Measurements from ENCODE around the gene PLXNA4. TPM values are rescaled to one million over a fixed set of nuclear protein-coding genes. Genes with fewer than 3 reads are reported as not detected.

Gene PLXNA4
- total and polyA plus RNA-seq, 2 experiments from 2014 or later = 0.08 to 0.80 TPM

- TF ChIP-seq ZNF331 (CRISPR knock-in tag; IDR thresholded peaks at IDR 0.05; ENCODE audit: low read depth) (no peak), ZNF114 (CRISPR knock-in tag; IDR thresholded peaks at IDR 0.05) (no peak), REST (IDR thresholded peaks at IDR 0.05; ENCODE audit: unreplicated experiment) (no peak), POLR2AphosphoS5 (IDR thresholded peaks at IDR 0.05; ENCODE audit: low read depth) (no peak), ZNF462 (CRISPR knock-in tag; IDR thresholded peaks at IDR 0.05) (no peak), EZH2 (IDR thresholded peaks at IDR 0.05; ENCODE audit: low read depth, unreplicated experiment) (no peak), ETS1 (IDR thresholded peaks at IDR 0.05) (no peak), NANOG (IDR thresholded peaks at IDR 0.05; ENCODE audit: borderline replicate concordance) (no peak), CREB1 (CRISPR knock-in tag; IDR thresholded peaks at IDR 0.05; ENCODE audit: low read depth) (no peak), CTCF (conservative IDR thresholded peaks at IDR 0.05; ENCODE audit: low read depth in 2 of 2) (no peak), EZH2phosphoT487 (IDR thresholded peaks at IDR 0.05; ENCODE audit: unreplicated experiment) (no peak), STAT1 (IDR thresholded peaks at IDR 0.05; ENCODE audit: unreplicated experiment) (no peak), JUNB (IDR thresholded peaks at IDR 0.05; ENCODE audit: unreplicated experiment) (no peak)
- H3K36me3 ChIP-seq (ENCODE audit: insufficient read depth) = no peaks in the 10 kb centered on the region
- H3K9me2 ChIP-seq (ENCODE audit: insufficient read depth) = 0 out of 2 replicates have a peak, but pooled peaks cover 2% of the 10 kb centered on the region
- no peaks in the 10 kb centered on the region for H3K79me2 ChIP-seq (replicated peaks; ENCODE audit: insufficient read depth)
- H3K4me2 ChIP-seq = no peak overlapping the region
- ATAC-seq = no peak
- no peaks in the 10 kb centered on the region for H3K4me1 ChIP-seq (ENCODE audit: insufficient read depth)
- no peak for DNase-seq (ENCODE audit: low spot score)
- H3K4me1 Mint-ChIP-seq = peaks cover 12% of the 10 kb centered on the region
- peaks cover 8% of the 10 kb centered on the region for H3K27me3 Mint-ChIP-seq (ENCODE audit: insufficient read depth, low read depth, poor library complexity)
- H3K27ac Mint-ChIP-seq = no peak overlapping the region
- H3K4me3 Mint-ChIP-seq = no peak overlapping the region
- no peaks in the 10 kb centered on the region; the same call in 2 of the 3 replicates for H3K9me3 Mint-ChIP-seq
- no peak overlapping the region for H3K27ac ChIP-seq (ENCODE audit: low read depth)
- no peaks in the 10 kb centered on the region for H3F3A ChIP-seq (replicated peaks; ENCODE audit: low read depth)
- H2AFZ ChIP-seq = no peak overlapping the region
- no peaks in the 10 kb centered on the region for H4K20me1 ChIP-seq (replicated peaks; ENCODE audit: insufficient read depth)
- H3K4me3 ChIP-seq = no peak overlapping the region
- H3K27me3 ChIP-seq (ENCODE audit: insufficient read depth) = no peaks in the 10 kb centered on the region
- no peaks in the 10 kb centered on the region for H3K36me3 Mint-ChIP-seq (ENCODE audit: low read depth)
Measured at GRCh38 chr7:132200141-132200540, 376.1 kb downstream of the PLXNA4 start.

Measured in GM23338 (cell line).